ENCODE results near the gene ANKRD13D.

The ANKRD13D gene

DNA sequence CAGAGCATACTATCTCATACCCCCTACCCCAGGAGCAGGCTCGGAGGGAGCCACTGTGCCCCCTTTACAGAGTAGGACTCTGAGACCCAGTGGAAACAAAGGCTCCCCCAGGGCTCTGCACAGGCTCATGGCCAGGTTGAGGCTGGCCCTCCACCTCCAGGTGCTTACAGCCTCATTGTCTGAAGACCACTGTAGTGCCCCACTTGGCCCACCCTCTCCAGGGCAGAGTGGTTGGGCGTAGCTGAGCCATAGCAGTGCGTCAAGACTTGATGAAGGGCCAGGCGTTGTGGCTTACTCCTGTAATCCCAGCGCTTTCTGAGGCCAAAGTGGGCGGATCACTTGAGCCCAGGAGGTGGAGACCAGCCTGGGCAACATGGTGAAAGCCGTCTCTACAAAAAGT lies 1.7 kb downstream of the ANKRD13D start:
- Histone ChIP-seq H3K27me3 (ENCODE audit: control insufficient read depth in 1 of 2, insufficient read depth in 2 of 2, low read length in 2 of 2) (no peaks in the 10 kb centered on the region), H3K4me1 (ENCODE audit: control insufficient read depth, insufficient read depth, low read length) (peaks cover 39% of the 10 kb centered on the region), H3K27ac (ENCODE audit: low read length) (peak overlapping the region; percentile 75), H3K9me3 (ENCODE audit: control insufficient read depth in 2 of 2, low read length in 2 of 2) (peaks cover 0 to under 1% of the 10 kb centered on the region in 2 donors), H3K36me3 (ENCODE audit: control insufficient read depth in 2 of 2, insufficient read depth in 2 of 2, low read length in 2 of 2) (peaks cover 8 to 11% of the 10 kb centered on the region in 2 donors), H3K4me3 (ENCODE audit: low read length in 2 of 2) (peak overlapping the region in 1 of 2 donors; percentile 84), H3K9ac (ENCODE audit: low read length in 2 of 2) (peak overlapping the region; percentile 13 to 27)

GRCh38 chr11:67291481-67292381 lies 2.6 kb downstream of the ANKRD13D start:
- Histone ChIP-seq H3K36me3 (ENCODE audit: control insufficient read depth in 2 of 2, insufficient read depth in 2 of 2, low read length in 2 of 2) (peaks cover 9 to 10% of the 10 kb centered on the region in 2 donors), H3K4me3 (ENCODE audit: low read length in 2 of 2) (no peak overlapping the region), H3K9ac (ENCODE audit: low read length in 2 of 2) (no peak overlapping the region)

DNA sequence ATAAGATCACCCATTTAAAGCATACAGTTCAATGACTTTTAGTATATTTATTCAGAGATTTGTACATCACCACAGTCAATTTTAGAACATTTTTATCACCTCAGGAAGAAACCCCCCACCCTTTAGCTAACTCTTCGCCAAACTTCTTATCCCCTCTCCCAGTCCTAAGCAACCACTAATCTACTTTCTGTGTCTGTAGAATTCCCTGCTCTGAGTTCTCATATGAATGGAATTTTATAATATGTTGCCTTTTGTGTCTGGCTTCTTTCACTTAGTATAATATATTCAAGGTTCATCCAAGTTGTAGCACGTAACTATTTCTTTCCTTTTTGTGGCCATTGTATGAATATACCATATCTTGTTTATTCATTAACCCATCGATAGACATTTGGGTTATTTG lies 3.6 kb downstream of the ANKRD13D start:
- Histone ChIP-seq H3K27me3 (ENCODE audit: control insufficient read depth in 1 of 2, insufficient read depth in 2 of 2, low read length in 2 of 2) (no peaks in the 10 kb centered on the region), H3K4me3 (ENCODE audit: low read length in 2 of 2) (no peak overlapping the region), H3K36me3 (ENCODE audit: control insufficient read depth in 2 of 2, insufficient read depth in 2 of 2, low read length in 2 of 2) (peaks cover 9 to 10% of the 10 kb centered on the region in 2 donors), H3K9me3 (ENCODE audit: control insufficient read depth in 2 of 2, low read length in 2 of 2) (peaks cover 0 to 6% of the 10 kb centered on the region in 2 donors), H3K27ac (ENCODE audit: low read length) (no peak overlapping the region), H3K9ac (ENCODE audit: low read length in 2 of 2) (no peak overlapping the region), H3K4me1 (ENCODE audit: control insufficient read depth, insufficient read depth, low read length) (peaks cover 24% of the 10 kb centered on the region)

More at GRCh38 chr11:67291481-67292381, 2.6 kb downstream of the ANKRD13D start:
- Histone ChIP-seq H3K27ac (ENCODE audit: low read length) (no peak overlapping the region), H3K9me3 (ENCODE audit: control insufficient read depth in 2 of 2, low read length in 2 of 2) (peaks cover 0 to 6% of the 10 kb centered on the region in 2 donors), H3K27me3 (ENCODE audit: control insufficient read depth in 1 of 2, insufficient read depth in 2 of 2, low read length in 2 of 2) (no peaks in the 10 kb centered on the region), H3K4me1 (ENCODE audit: control insufficient read depth, insufficient read depth, low read length) (peaks cover 34% of the 10 kb centered on the region)

DNA sequence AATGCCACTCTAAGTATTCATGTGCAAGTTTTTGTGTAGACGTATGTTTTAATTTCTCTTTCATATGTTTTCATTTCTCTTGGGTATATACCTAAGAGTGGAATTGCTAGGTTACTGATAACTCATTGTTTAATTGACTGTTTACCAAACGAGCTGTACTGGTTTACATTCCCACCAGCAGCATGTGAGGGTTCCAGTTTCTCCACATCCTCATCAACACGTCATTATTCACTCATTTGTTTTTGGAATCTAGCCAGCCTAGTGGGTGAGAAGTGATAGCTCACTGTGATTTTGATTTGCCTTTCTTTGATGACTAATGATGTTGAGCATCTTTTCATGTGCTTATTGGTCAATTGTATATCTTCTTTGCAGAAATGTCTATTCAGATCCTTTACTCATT lies 4.0 kb downstream of the ANKRD13D start:
- H3K27ac ChIP-seq (ENCODE audit: low read length) = no peak overlapping the region
- H3K4me3 ChIP-seq (ENCODE audit: low read length in 2 of 2) = no peak overlapping the region
- peaks cover 20% of the 10 kb centered on the region for H3K4me1 ChIP-seq (ENCODE audit: control insufficient read depth, insufficient read depth, low read length)
- peaks cover 9 to 10% of the 10 kb centered on the region in 2 donors for H3K36me3 ChIP-seq (ENCODE audit: control insufficient read depth in 2 of 2, insufficient read depth in 2 of 2, low read length in 2 of 2)
- H3K27me3 ChIP-seq (ENCODE audit: control insufficient read depth in 1 of 2, insufficient read depth in 2 of 2, low read length in 2 of 2) = no peaks in the 10 kb centered on the region
- peaks cover 0 to 6% of the 10 kb centered on the region in 2 donors for H3K9me3 ChIP-seq (ENCODE audit: control insufficient read depth in 2 of 2, low read length in 2 of 2)
- H3K9ac ChIP-seq (ENCODE audit: low read length in 2 of 2) = no peak overlapping the region

DNA sequence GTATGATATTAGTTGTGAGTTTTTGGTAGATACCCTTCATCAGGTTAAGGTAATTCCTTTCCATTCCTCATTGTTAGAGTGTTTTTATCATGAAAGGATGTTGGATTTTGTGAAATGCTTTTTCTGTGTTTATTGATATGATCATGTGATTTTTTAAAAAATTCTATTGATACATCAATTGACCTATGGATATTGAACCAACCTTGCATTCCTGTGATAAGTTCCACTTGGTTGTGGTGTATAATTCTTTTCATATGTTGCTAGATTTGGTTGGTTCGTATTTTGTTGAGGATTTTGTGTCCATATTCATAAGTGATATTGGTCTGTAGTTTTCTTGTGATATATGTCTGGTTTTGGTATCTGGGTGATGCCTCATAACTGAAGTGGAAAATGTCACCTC lies 6.7 kb downstream of the ANKRD13D start:
- H3K4me3 ChIP-seq (ENCODE audit: low read length in 2 of 2) = no peak overlapping the region
- peaks cover 2% of the 10 kb centered on the region for H3K4me1 ChIP-seq (ENCODE audit: control insufficient read depth, insufficient read depth, low read length)
- no peak overlapping the region for H3K27ac ChIP-seq (ENCODE audit: low read length)
- peaks cover 22 to 32% of the 10 kb centered on the region in 2 donors for H3K36me3 ChIP-seq (ENCODE audit: control insufficient read depth in 2 of 2, insufficient read depth in 2 of 2, low read length in 2 of 2)
- H3K27me3 ChIP-seq (ENCODE audit: control insufficient read depth in 1 of 2, insufficient read depth in 2 of 2, low read length in 2 of 2) = no peaks in the 10 kb centered on the region
- peaks cover 0 to 6% of the 10 kb centered on the region in 2 donors for H3K9me3 ChIP-seq (ENCODE audit: control insufficient read depth in 2 of 2, low read length in 2 of 2)
- H3K9ac ChIP-seq (ENCODE audit: low read length in 2 of 2) = no peak overlapping the region

DNA sequence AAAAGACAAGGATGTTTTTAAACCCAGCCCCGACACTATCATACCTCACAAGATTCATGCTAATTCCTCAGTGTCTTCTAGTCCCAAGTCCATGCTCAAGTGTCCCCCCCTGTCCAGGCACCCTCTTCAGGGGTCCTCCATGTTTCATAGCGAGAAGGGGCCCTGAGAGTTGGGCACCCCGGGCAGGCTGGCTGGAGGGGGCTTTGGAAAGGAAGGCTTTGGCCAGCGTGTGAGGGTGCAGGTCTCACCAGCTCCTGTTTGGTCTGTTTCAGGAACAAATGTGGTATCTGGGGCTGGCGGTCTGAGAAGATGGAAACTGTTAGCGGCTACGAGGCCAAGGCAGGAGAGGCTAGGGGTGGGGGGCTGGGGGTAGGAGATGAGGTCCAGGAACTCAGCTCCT lies 9.7 kb downstream of the ANKRD13D start:
- Histone ChIP-seq H3K9ac (ENCODE audit: low read length in 2 of 2) (no peak overlapping the region), H3K4me3 (ENCODE audit: low read length in 2 of 2) (no peak overlapping the region), H3K4me1 (ENCODE audit: control insufficient read depth, insufficient read depth, low read length) (peaks cover 17% of the 10 kb centered on the region), H3K36me3 (ENCODE audit: control insufficient read depth in 2 of 2, insufficient read depth in 2 of 2, low read length in 2 of 2) (peaks cover 23 to 28% of the 10 kb centered on the region in 2 donors), H3K27me3 (ENCODE audit: control insufficient read depth in 1 of 2, insufficient read depth in 2 of 2, low read length in 2 of 2) (no peaks in the 10 kb centered on the region), H3K9me3 (ENCODE audit: control insufficient read depth in 2 of 2, low read length in 2 of 2) (peaks cover 0 to 6% of the 10 kb centered on the region in 2 donors), H3K27ac (ENCODE audit: low read length) (no peak overlapping the region)

- no peak overlapping the region for H3K27ac ChIP-seq (ENCODE audit: low read length)
- peaks cover 26% of the 10 kb centered on the region for H3K4me1 ChIP-seq (ENCODE audit: control insufficient read depth, insufficient read depth, low read length)
- H3K36me3 ChIP-seq (ENCODE audit: control insufficient read depth in 2 of 2, insufficient read depth in 2 of 2, low read length in 2 of 2) = peaks cover 23 to 28% of the 10 kb centered on the region in 2 donors
- H3K27me3 ChIP-seq (ENCODE audit: control insufficient read depth in 1 of 2, insufficient read depth in 2 of 2, low read length in 2 of 2) = no peaks in the 10 kb centered on the region
- H3K9me3 ChIP-seq (ENCODE audit: control insufficient read depth in 2 of 2, low read length in 2 of 2) = peaks cover 0 to 6% of the 10 kb centered on the region in 2 donors
- no peak overlapping the region for H3K4me3 ChIP-seq (ENCODE audit: low read length in 2 of 2)
- no peak overlapping the region for H3K9ac ChIP-seq (ENCODE audit: low read length in 2 of 2)
Measured at GRCh38 chr11:67299471-67300191, 10.5 kb downstream of the ANKRD13D start.

DNA sequence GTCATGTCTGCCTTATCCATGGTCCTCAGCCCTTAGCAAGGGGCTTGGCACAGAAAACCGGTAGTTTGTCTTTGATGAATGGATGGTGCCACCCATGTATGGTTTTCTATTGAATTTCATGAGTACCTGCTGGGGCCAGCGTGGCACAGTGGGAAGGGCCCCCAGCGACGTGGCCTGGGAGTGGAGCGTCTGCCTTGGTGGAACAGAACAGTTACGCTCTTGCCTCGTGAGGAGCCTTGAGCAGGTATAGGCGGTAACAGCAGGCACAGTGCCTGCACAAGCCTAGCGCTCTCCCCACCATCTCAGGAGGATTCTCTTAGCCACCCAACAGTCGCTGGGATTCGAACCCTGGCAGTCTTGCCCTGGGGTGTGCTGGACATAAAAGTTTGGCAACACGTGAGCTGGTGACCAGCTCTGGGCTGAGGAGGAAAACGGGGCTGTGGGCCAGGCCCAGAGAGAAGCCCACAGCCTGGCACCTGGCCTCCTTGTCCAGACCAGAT lies 11.2 kb downstream of the ANKRD13D start:
- H3K27ac ChIP-seq (ENCODE audit: low read length) = no peak overlapping the region
- H3K9me3 ChIP-seq (ENCODE audit: control insufficient read depth in 2 of 2, low read length in 2 of 2) = peaks cover 0 to 6% of the 10 kb centered on the region in 2 donors
- H3K4me1 ChIP-seq (ENCODE audit: control insufficient read depth, insufficient read depth, low read length) = peaks cover 28% of the 10 kb centered on the region
- H3K4me3 ChIP-seq (ENCODE audit: low read length in 2 of 2) = no peak overlapping the region
- H3K27me3 ChIP-seq (ENCODE audit: control insufficient read depth in 1 of 2, insufficient read depth in 2 of 2, low read length in 2 of 2) = no peaks in the 10 kb centered on the region
- peaks cover 23 to 28% of the 10 kb centered on the region in 2 donors for H3K36me3 ChIP-seq (ENCODE audit: control insufficient read depth in 2 of 2, insufficient read depth in 2 of 2, low read length in 2 of 2)
- H3K9ac ChIP-seq (ENCODE audit: low read length in 2 of 2) = no peak overlapping the region

- Histone ChIP-seq H3K4me1 (ENCODE audit: control insufficient read depth, insufficient read depth, low read length) (peaks cover 30% of the 10 kb centered on the region), H3K36me3 (ENCODE audit: control insufficient read depth in 2 of 2, insufficient read depth in 2 of 2, low read length in 2 of 2) (peaks cover 23 to 25% of the 10 kb centered on the region in 2 donors), H3K27me3 (ENCODE audit: control insufficient read depth in 1 of 2, insufficient read depth in 2 of 2, low read length in 2 of 2) (no peaks in the 10 kb centered on the region), H3K27ac (ENCODE audit: low read length) (no peak overlapping the region), H3K9me3 (ENCODE audit: control insufficient read depth in 2 of 2, low read length in 2 of 2) (peaks cover 0 to 5% of the 10 kb centered on the region in 2 donors), H3K9ac (ENCODE audit: low read length in 2 of 2) (no peak overlapping the region), H3K4me3 (ENCODE audit: low read length in 2 of 2) (no peak overlapping the region)
Measured at GRCh38 chr11:67300756-67301312, 11.7 kb downstream of the ANKRD13D start.

- Histone ChIP-seq H3K4me3 (ENCODE audit: low read length in 2 of 2) (no peak overlapping the region), H3K4me1 (ENCODE audit: control insufficient read depth, insufficient read depth, low read length) (peaks cover 30% of the 10 kb centered on the region), H3K27me3 (ENCODE audit: control insufficient read depth in 1 of 2, insufficient read depth in 2 of 2, low read length in 2 of 2) (no peaks in the 10 kb centered on the region), H3K9ac (ENCODE audit: low read length in 2 of 2) (no peak overlapping the region), H3K27ac (ENCODE audit: low read length) (no peak overlapping the region), H3K9me3 (ENCODE audit: control insufficient read depth in 2 of 2, low read length in 2 of 2) (no peaks in the 10 kb centered on the region), H3K36me3 (ENCODE audit: control insufficient read depth in 2 of 2, insufficient read depth in 2 of 2, low read length in 2 of 2) (peaks cover 23% of the 10 kb centered on the region in 2 donors)
Measured at GRCh38 chr11:67301313-67301921, 12.3 kb downstream of the ANKRD13D start.
